GM20000 (cell line): ENCODE results near the gene TSHZ2.

ENCODE experiments used
- DNase-seq: peaks from one replicate; pipeline ENCODE4 v3.0.0; 2012; ENCODE audit warnings: low spot score
- CTCF ChIP-seq: IDR thresholded peaks from 2 replicates; pipeline ENCODE4 v1.5.1; 2012; ENCODE audit warnings: mild to moderate bottlenecking, control low read depth; ENCODE audit errors: extremely low read depth, missing control alignments

The TSHZ2 gene

GRCh38 chr20:53306192-53306805, 334.1 kb downstream of the TSHZ2 start:
- TF ChIP-seq CTCF = no peak
- no peak for DNase-seq

DNA sequence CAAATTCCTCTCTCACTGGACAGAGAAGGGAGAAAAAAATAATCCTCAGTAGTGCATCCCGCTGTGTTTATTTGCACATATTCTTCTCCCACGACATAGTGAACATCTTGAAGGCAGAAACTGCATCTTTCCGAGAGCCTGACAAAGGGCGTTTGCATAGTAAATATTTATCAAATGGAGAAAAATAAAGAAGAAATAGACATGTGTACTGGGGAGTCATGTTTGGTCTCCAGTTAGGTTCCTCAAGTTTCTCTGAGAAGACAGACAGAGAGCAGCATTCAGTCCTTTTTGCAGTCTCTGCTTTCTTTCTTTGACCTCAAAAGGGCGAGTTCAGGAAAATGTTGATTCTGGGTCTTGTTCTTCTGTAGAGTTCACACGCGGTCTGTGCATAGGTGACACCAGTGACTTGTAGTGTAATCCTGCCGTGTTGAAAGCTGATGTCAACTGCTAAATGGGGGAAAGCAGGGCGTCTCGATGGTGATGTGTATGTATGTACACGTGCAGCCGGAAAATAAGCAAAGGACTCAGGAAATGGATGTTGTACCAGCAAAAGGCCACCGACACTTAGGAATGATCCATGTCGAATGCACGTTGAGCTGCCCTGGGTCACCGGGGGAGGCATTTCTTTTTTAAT, 335.9 kb downstream of the TSHZ2 start:
- DNase-seq = no peak
- TF ChIP-seq CTCF = no peak

GRCh38 chr20:53309515-53309914, 337.4 kb downstream of the TSHZ2 start:
- TF ChIP-seq CTCF = no peak
- DNase-seq = no peak

- DNase-seq = no peak
- TF ChIP-seq CTCF = no peak
Observed at GRCh38 chr20:53312957-53313356, 340.8 kb downstream of the TSHZ2 start.

DNA sequence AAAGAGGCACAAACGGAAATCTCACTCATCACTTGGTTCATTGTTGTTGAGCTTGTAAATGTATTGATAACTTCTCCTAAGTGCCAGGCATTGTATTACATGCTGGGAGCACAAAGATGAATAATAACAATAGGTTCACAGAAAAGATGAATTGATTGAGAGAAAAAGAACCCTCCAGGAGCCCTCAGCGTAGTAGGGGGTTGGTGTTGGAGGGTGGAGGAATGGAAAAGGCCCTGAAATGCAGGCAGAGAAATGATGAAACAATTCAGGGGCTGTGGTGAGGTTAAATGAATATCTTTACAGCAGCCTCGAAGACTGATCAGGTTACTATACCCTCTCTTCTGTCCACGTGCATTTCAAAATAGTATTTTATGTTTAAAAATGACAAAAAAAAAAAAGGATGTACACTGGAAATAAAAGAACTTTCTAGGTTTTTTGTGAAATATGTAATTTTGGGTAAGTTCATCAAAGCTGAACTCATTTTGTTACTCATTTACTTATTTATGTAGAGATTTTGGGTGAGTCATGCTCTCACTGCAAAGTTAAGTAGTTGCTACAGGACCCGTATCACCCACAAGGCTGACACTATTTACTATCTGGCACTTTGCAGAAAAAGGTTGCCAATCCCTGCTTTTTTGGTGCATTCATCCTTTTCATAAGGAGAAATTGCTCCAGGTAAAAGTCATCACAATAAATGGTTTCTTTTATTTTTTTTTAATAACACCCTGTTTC, 344.2 kb downstream of the TSHZ2 start:
- no peak for TF ChIP-seq CTCF
- no peak for DNase-seq

- TF ChIP-seq CTCF = no peak
- DNase-seq = no peak
Observed at GRCh38 chr20:53319200-53319599, 347.0 kb downstream of the TSHZ2 start.

GRCh38 chr20:53319716-53320115, 347.6 kb downstream of the TSHZ2 start:
- TF ChIP-seq CTCF = no peak
- DNase-seq = no peak
